GM21526 (cell line): Measurements from ENCODE around the gene WASHC2C.
A peak's percentile ranks its signal among the peaks of the same experiment; 100 is the strongest.
"Not testable (repeated sequence)": the region's sequence is repeated elsewhere in the genome, so short reads cannot be mapped to it uniquely, and the experiment has no call there.

Source experiments
- ATAC-seq: cut with Tn5 transposase; IDR thresholded peaks from one replicate; pipeline ENCODE4 v1.9.1; 2021; ENCODE audit warnings: moderate library complexity; ENCODE audit not compliant: unreplicated experiment, low FRiP score

Gene WASHC2C

DNA sequence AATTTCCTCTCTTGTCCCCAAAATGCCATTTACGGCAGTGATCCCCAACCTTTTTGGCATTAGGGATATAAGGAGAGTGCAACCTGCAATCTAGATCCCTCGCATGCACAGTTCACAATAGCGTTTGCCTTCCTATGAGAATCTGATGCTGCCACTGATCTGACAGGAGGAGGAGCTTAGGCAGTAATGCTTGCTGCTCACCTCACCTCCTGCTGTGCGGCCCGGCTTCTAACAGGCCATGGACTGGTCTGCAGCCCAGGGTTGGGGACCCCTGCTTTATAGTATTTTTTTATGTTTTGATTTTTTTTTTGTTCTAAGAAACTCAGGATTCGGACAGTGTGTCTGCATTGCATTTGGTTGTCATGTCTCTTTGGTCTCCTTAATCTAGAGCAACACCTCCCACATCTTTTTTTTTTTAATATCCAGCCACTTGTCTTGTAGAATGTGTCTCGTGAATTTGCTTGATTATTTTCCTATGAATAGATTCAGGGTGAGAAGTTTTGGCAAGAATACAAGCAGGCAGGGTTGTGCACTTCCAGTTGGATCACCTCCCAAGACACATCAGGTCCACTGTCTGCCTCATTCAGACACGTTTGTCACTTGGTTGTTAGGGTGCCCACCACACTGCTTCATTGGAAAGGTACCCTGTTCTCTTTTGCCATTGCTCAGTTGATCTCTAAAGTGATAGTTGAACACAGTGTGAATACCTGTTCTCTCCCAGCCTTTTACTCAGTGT, 30.8 kb downstream of the WASHC2C start:
- ATAC-seq, result not testable (repeated sequence)

GRCh38 chr10:45761622-45762021, 34.6 kb downstream of the WASHC2C start:
- peak; percentile 61 for ATAC-seq

DNA sequence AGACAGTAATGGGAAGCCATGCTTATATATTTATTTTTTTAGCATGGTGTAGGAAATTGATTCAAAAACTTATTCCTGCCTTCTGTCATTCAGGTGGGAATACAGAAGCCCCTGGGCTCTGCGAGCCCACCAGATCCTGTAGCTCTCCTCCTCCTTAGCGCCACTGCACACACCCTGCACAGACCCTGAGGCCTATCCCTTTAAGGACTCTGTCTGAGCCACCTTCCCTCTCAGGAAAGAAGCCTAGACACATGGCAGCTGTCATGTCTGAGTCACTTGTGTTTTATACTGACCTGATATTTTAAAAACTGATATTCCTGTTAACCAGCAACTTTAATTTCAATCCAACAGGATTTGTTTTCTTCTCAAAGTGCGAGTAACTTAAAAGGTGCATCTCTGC, 36.0 kb downstream of the WASHC2C start:
- ATAC-seq, result not testable (repeated sequence)

DNA sequence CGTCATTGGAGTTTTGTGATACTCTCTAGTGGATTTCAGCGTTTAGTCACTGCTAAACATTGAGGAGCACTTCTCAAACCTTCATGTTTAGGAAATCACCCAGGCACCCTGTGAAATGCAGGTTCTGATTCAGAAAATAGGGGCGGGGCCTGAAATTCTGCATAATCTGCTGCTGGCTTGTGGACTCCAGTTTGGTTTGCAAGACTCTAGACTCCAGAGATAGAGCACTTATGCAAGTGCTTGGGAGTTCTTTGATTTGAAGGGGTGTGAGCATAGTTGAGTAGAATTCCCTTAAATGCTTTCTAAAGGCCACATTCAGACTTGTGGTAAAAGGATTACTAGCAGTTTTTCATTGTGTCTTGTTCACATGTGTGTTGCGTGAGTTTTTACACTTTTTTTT, 41.3 kb downstream of the WASHC2C start:
- not testable (repeated sequence) for ATAC-seq

DNA sequence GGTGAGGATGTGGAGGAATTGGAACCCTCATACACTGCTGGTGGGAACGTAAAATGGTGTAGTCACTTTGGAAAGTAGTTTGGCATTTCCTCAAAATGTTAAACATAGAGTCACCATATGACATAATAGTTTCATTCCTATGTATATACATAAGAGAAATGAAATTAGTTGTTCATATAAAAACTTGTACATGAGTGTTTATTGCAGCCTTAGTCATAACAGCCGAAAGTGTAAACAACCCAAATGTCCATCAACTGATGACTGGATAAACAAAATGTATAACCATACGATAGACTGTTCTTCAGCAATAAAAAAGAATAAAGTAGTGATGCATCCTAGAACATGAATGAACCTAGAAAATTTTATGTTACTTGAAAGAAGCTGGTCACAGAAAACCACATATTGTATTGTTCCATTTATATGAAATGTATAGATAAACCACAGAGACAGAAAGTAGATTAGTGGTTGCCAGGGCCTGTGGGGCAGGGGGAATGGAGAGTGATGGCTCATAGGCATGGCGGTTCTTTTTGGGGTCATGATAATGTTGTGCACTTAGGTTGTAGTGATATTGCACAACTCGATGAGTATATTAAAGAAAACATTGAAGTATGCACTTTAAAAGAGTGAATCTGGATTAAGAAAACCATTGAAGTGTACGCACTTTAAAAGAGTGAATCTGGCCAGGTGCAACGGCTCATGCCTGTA, 44.8 kb downstream of the WASHC2C start:
- not testable (repeated sequence) for ATAC-seq

- not testable (repeated sequence) for ATAC-seq
These were observed 59.2 kb downstream of the WASHC2C start for GRCh38 chr10:45786217-45786616.

DNA sequence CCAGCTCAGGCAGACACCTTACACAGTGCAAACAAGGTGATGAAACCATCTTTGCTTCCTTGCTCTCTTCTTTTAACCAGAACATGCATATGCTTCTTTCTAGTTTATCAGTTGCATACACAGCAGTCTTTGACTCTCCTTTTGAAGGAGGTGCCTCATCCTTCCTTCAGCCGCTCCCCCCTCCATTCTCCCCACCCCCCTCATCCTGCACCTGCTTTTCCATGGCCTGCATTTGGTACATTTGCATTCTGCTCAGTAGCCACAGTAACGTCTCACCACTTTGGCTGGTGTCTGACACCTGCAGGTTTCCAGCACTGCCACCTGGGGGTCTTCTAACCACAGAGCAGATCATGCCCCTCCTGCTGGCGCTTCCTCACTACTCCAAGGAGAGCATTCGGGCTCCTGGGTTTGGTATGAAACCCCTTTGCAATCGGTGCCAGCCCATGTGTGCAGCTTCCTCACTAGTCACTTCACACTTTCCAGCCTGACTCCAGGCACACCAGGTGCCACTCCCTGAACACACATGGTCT, 60.2 kb downstream of the WASHC2C start:
- ATAC-seq, result not testable (repeated sequence)

- ATAC-seq, result not testable (repeated sequence)
These were observed 62.9 kb downstream of the WASHC2C start for GRCh38 chr10:45789991-45790390.

- ATAC-seq, result not testable (repeated sequence)
These were observed 63.8 kb downstream of the WASHC2C start for GRCh38 chr10:45790694-45791426.

GRCh38 chr10:45794761-45795160, 67.7 kb downstream of the WASHC2C start:
- ATAC-seq, result not testable (repeated sequence)

DNA sequence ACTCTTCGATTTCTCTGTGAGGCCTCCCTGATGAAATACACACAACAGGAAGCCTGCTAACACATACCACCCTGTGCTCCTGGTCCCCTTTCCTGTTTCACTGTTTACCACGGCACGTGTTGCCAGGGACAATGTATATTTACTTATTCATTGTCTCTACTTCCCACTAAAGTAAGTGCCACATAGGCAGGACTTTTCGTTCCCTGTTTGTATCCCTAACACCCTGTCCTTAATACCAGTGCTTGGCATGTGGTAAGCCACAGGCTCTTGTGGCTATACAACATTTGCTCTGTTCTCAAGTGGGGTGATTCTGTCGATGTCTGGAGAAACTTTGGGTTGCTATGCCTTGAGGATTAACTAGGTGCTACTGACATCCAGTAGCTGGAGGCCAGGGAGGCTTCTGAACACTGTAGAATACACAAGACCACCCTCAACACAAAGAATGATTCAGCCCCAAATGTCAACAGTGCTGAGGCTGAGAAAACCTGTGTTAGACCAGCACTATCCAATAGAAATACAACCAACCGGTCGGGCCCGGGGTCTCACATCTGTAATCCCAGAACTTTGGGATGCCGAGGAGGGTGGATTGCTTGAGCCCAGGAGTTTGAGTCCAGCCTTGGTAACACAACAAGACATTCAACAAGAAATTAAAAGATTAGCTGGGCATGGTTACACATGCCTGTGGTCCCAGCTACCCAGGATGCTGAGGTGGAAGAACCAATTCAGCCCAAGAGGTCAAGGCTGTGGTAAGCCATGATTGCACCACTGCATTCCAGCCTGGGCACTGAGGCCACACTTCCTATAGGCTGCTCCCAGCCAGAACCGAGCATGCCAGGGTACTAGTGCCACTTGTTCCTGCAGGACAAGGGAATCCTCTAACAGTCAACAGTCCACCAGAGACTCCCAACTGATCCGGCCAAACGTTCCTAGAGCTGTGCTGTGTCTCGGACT, 76.3 kb downstream of the WASHC2C start:
- not testable (repeated sequence) for ATAC-seq

DNA sequence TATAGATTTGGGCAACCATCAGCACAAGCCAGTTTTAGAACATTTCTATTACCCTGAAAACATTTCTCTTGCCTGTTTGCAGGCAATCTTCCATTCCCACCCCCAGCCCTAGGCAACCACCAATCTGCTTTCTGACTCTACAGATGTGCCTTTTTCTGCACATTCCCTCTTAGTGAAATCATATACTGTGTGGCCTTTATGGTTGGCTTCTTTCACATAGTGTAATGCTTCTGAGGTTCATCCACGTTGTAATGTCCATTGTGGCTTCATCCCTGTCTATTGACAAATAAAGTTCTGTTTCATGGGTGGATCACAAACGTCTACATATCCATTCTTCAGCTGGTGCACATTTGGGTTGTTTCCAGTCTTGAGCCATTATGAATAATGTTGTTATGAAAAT, 77.9 kb downstream of the WASHC2C start:
- ATAC-seq, result not testable (repeated sequence)

DNA sequence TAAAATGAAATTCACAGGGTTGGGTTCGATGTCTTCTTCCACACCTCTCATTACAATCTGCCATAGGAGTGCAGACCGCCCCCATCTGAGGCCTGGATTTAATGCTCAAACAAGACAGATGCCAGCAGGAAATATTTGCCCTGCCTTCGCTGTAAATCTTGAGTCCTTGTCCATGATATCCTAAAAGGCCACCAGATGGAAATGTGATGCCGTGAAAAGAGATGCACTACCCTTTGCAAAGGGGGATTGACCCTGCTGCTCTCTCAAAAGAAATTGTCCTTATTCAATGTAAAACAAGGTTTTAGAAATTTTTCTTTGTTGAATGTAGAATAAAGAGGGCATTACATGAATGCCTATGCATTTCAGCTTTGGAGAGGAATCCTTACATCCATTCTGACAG, 82.8 kb downstream of the WASHC2C start:
- no peak for ATAC-seq

- no peak for ATAC-seq
These were observed 84.0 kb downstream of the WASHC2C start for GRCh38 chr10:45811075-45811474.

- not testable (repeated sequence) for ATAC-seq
These were observed 85.9 kb downstream of the WASHC2C start for GRCh38 chr10:45812959-45813358.

- not testable (repeated sequence) for ATAC-seq
These were observed 87.1 kb downstream of the WASHC2C start for GRCh38 chr10:45814146-45814545.

- no peak for ATAC-seq
These were observed 90.2 kb downstream of the WASHC2C start for GRCh38 chr10:45817130-45817859.

DNA sequence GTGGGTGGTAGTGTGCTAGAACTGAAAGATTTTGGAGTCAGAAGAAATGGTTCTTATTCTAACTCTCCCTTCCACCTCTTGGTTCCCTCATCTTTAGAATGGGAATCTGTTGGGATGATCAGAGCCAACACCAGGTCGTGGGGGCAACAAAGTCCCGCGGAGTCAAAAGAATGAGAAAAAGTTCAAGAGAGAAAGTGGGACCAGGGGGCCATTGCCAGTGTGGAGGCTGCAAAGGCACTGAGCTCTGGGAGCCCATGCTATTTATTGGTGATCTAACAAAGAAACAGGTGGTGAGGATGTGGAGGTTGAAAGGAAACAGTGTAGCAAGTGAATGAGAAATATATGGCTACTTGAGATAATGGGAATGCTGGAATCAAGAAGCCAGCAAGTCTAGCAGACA, 90.8 kb downstream of the WASHC2C start:
- ATAC-seq, result no peak

- ATAC-seq, result no peak
These were observed 92.5 kb downstream of the WASHC2C start for GRCh38 chr10:45819552-45819951.
